ENCODE data around the gene OVOL1. TPM values are rescaled to one million over a fixed set of nuclear protein-coding genes. Genes with fewer than 3 reads are reported as not detected.

The OVOL1 gene
- total and polyA plus RNA-seq, 4 experiments from 2014 or later = not detected

DNA sequence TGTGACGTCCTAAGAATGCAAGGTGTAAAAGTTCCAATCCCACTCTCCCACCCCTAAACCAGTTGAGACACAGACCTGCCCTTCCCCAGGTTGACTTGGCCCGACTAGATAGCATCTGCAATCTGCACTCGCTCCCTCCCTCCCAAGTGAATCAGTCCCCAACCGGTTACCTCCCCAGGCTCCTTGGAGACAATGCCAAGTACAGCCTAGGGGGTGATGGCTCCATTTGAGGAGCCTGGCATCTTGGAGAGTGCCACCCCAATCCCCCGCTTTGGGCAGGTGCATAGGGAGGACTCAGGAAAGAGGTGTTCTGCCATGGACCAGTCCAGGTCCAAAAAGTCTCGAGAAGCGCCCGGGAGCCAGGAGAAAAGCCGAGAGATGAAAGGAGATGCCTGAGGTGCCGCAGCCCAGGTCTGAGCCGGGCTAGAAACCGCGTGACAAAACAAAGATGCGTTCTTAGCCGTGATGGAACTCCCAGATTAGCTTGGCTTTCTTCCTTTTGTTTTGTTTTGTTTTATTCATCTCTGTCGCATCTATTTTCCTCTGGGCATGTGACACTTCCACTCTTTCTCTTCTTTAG, 28.2 kb downstream of the OVOL1 start:
- peaks cover 6 to 16% (median 11%) of the 10 kb centered on the region in 4 donors for H3K4me1 Mint-ChIP-seq
- DNase-seq = no peak
- peaks cover 0 to 4% of the 10 kb centered on the region in 2 donors for H3K27me3 Mint-ChIP-seq
- ChIA-PET CTCF (ENCODE audit: partially characterized antibody) (interaction anchor here (4.7 to 7.9 kb wide), 2 partner anchors 34 to 103 kb away, joined by 53 to 107 read pairs; partner anchors contain the start of genes AP5B1 and KAT5), POLR2A (ENCODE audit: partially characterized antibody) (interaction anchor here (4.5 kb wide), 1 partner anchor 34 kb away, joined by 24 read pairs; the partner anchor contains the start of gene AP5B1)
- Histone ChIP-seq H3K4me1 (ENCODE audit: insufficient read depth, low read length) (peaks cover 12% of the 10 kb centered on the region), H3K9me3 (ENCODE audit: control insufficient read depth in 1 of 2, low read length in 2 of 2) (no peaks in the 10 kb centered on the region), H3K4me3 (ENCODE audit: low read length in 2 of 2) (no peak overlapping the region), H3K27ac (ENCODE audit: low read depth, low read length) (no peak overlapping the region), H3K27me3 (ENCODE audit: insufficient read depth, low read length) (no peaks in the 10 kb centered on the region), H3K36me3 (ENCODE audit: insufficient read depth, low read length) (no peaks in the 10 kb centered on the region)
- peak overlapping the region in 1 of 7 donors; percentile 36 for H3K27ac Mint-ChIP-seq
- intact Hi-C loops (cut with micrococcal nuclease) = loop anchor here (1.0 kb wide), 1 partner anchor 35 kb away; the partner anchor contains the start of gene AP5B1
- no peaks in the 10 kb centered on the region for H3K36me3 Mint-ChIP-seq
- no peak overlapping the region for H3K4me3 Mint-ChIP-seq
- H3K9me3 Mint-ChIP-seq = peaks cover 0 to 2% (median 0%) of the 10 kb centered on the region in 8 donors

- Histone ChIP-seq H3K27ac (ENCODE audit: low read depth, low read length) (no peak overlapping the region), H3K36me3 (ENCODE audit: insufficient read depth, low read length) (no peaks in the 10 kb centered on the region), H3K9me3 (ENCODE audit: control insufficient read depth in 1 of 2, low read length in 2 of 2) (no peaks in the 10 kb centered on the region), H3K4me3 (ENCODE audit: low read length in 2 of 2) (no peak overlapping the region), H3K27me3 (ENCODE audit: insufficient read depth, low read length) (no peaks in the 10 kb centered on the region), H3K4me1 (ENCODE audit: insufficient read depth, low read length) (peaks cover 12% of the 10 kb centered on the region)
- POLR2A ChIA-PET (ENCODE audit: partially characterized antibody) = interaction anchor here (0.6 to 4.5 kb wide), 6 partner anchors 16 to 318 kb away, joined by 3 to 25 read pairs (median 6); partner anchors contain the start of genes AP5B1 and KAT5
- DNase-seq = no peak
- Mint-ChIP-seq H3K4me3 (peak overlapping the region in 5 of 8 donors; percentile 31 to 82 (median 74)), H3K36me3 (no peaks in the 10 kb centered on the region), H3K27ac (peak overlapping the region in 3 of 7 donors; percentile 23 to 81 (median 32)), H3K9me3 (peaks cover 0 to 2% (median 0%) of the 10 kb centered on the region in 8 donors), H3K27me3 (no peaks in the 10 kb centered on the region), H3K4me1 (peaks cover 6 to 16% (median 10%) of the 10 kb centered on the region in 4 donors)
- intact Hi-C loops (cut with micrococcal nuclease) = no loop called here
- CTCF ChIA-PET (ENCODE audit: partially characterized antibody) = interaction anchor here (0.9 to 7.9 kb wide), 17 partner anchors 9 to 191 kb away, joined by 3 to 107 read pairs (median 9); partner anchors contain the start of genes AP5B1, KAT5 and SNX32
Observed at GRCh38 chr11:65816696-65817095, 29.8 kb downstream of the OVOL1 start.

- Histone ChIP-seq H3K27ac (ENCODE audit: low read depth, low read length) (peak overlapping the region; percentile 53), H3K9me3 (ENCODE audit: control insufficient read depth in 1 of 2, low read length in 2 of 2) (no peaks in the 10 kb centered on the region), H3K36me3 (ENCODE audit: insufficient read depth, low read length) (no peaks in the 10 kb centered on the region), H3K4me3 (ENCODE audit: low read length in 2 of 2) (peak overlapping the region; percentile 24 to 70), H3K4me1 (ENCODE audit: insufficient read depth, low read length) (peaks cover 12% of the 10 kb centered on the region), H3K27me3 (ENCODE audit: insufficient read depth, low read length) (no peaks in the 10 kb centered on the region)
- H3K4me1 Mint-ChIP-seq = peaks cover 6 to 16% (median 10%) of the 10 kb centered on the region in 4 donors
- no peaks in the 10 kb centered on the region for H3K36me3 Mint-ChIP-seq
- H3K27ac Mint-ChIP-seq = peak overlapping the region; percentile 73 to 92 (median 81)
- H3K4me3 Mint-ChIP-seq = peak overlapping the region; percentile 73 to 85 (median 78)
- ChIA-PET POLR2A (ENCODE audit: partially characterized antibody) (interaction anchor here (0.8 to 4.5 kb wide), 8 partner anchors 16 to 191 kb away, joined by 3 to 25 read pairs (median 4); partner anchors contain the start of genes AP5B1 and KAT5), CTCF (ENCODE audit: partially characterized antibody) (interaction anchor here (0.6 to 7.9 kb wide), 24 partner anchors 9 to 191 kb away, joined by 3 to 107 read pairs (median 6); partner anchors contain the start of genes AP5B1, CCDC85B, KAT5 and SNX32)
- intact Hi-C loops (cut with micrococcal nuclease) = no loop called here
- H3K27me3 Mint-ChIP-seq = no peaks in the 10 kb centered on the region
- DNase-seq = no peak
- peaks cover 0 to 2% (median 0%) of the 10 kb centered on the region in 8 donors for H3K9me3 Mint-ChIP-seq
Observed at GRCh38 chr11:65817312-65817834, 30.5 kb downstream of the OVOL1 start.

- H3K27ac ChIP-seq (ENCODE audit: low read depth, low read length) = peak overlapping the region; percentile 53
- Mint-ChIP-seq H3K9me3 (peaks cover 0 to 2% (median 0%) of the 10 kb centered on the region in 8 donors), H3K4me1 (peaks cover 6 to 16% (median 10%) of the 10 kb centered on the region in 4 donors), H3K36me3 (no peaks in the 10 kb centered on the region), H3K27ac (peak overlapping the region; percentile 73 to 92 (median 81)), H3K4me3 (peak overlapping the region; percentile 73 to 85 (median 78)), H3K27me3 (no peaks in the 10 kb centered on the region)
- peak; percentile 86 to 93 (median 88) for DNase-seq
- H3K27me3 ChIP-seq (ENCODE audit: insufficient read depth, low read length) = no peaks in the 10 kb centered on the region
- POLR2A ChIA-PET (ENCODE audit: partially characterized antibody) = interaction anchor here (0.8 to 4.5 kb wide), 8 partner anchors 15 to 192 kb away, joined by 3 to 25 read pairs (median 4); partner anchors contain the start of genes AP5B1 and KAT5
- CTCF ChIA-PET (ENCODE audit: partially characterized antibody) = interaction anchor here (0.6 to 7.9 kb wide), 31 partner anchors 9 to 203 kb away, joined by 3 to 107 read pairs (median 5); partner anchors contain the start of genes AP5B1, CCDC85B, KAT5 and PCNX3
- intact Hi-C loops (cut with micrococcal nuclease) = loop anchor here (1.0 kb wide), 6 partner anchors 38 to 204 kb away; partner anchors contain the start of gene AP5B1
- H3K9me3 ChIP-seq (ENCODE audit: control insufficient read depth in 1 of 2, low read length in 2 of 2) = no peaks in the 10 kb centered on the region
- peak overlapping the region; percentile 24 to 70 for H3K4me3 ChIP-seq (ENCODE audit: low read length in 2 of 2)
- no peaks in the 10 kb centered on the region for H3K36me3 ChIP-seq (ENCODE audit: insufficient read depth, low read length)
- H3K4me1 ChIP-seq (ENCODE audit: insufficient read depth, low read length) = peaks cover 12% of the 10 kb centered on the region
Observed at GRCh38 chr11:65817835-65818680, 31.2 kb downstream of the OVOL1 start.

GRCh38 chr11:65821107-65821506, 34.2 kb downstream of the OVOL1 start:
- Histone ChIP-seq H3K9me3 (ENCODE audit: control insufficient read depth in 1 of 2, low read length in 2 of 2) (no peaks in the 10 kb centered on the region), H3K4me1 (ENCODE audit: insufficient read depth, low read length) (peaks cover 12% of the 10 kb centered on the region), H3K27me3 (ENCODE audit: insufficient read depth, low read length) (no peaks in the 10 kb centered on the region), H3K4me3 (ENCODE audit: low read length in 2 of 2) (no peak overlapping the region), H3K36me3 (ENCODE audit: insufficient read depth, low read length) (no peaks in the 10 kb centered on the region), H3K27ac (ENCODE audit: low read depth, low read length) (no peak overlapping the region)
- Mint-ChIP-seq H3K4me1 (peaks cover 6 to 16% (median 10%) of the 10 kb centered on the region in 4 donors), H3K27me3 (no peaks in the 10 kb centered on the region), H3K9me3 (no peaks in the 10 kb centered on the region), H3K4me3 (no peak overlapping the region), H3K36me3 (no peaks in the 10 kb centered on the region), H3K27ac (peak overlapping the region in 1 of 7 donors; percentile 21)
- intact Hi-C loops (cut with micrococcal nuclease) = no loop called here
- ChIA-PET CTCF (ENCODE audit: partially characterized antibody) (interaction anchor here (1.1 kb wide), 1 partner anchor 41 kb away, joined by 3 read pairs; no protein-coding TSS in a partner anchor), POLR2A (ENCODE audit: partially characterized antibody) (no interaction called here)
- no peak for DNase-seq

DNA sequence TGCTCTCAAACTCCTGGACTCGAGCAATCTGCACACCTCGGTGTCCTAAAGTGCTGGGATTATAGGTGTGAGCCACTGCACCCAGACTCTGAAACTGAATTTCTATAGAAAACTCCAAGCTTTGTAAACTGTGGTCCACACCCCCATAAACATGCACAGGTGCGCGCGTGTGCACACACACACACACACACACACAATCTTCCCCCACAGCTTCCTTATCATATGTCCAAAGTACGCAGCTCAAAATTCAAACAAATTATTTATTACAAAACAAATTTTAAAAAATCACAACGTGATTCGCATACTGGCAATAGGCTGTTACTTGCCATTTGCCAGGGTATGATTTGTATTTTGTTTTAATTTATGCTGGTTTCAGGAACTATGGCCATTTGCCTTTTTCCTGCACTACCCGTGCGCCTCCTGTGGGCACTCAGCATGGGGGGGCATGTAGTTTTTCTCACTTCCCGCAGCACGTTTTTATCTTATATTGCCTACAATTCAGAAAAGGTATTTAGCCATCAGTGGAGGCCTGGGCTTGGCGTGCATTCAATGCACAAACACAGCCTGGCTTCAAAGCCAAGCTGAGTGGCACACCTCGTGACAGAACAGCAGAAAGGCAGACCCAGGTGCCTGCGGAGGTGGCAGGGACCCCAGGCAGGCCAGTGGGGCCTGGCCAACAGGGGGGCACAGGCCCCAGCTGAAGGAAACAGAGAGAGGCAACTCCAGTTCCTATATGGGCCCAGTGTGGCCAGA, 36.1 kb downstream of the OVOL1 start:
- DNase-seq = no peak
- Mint-ChIP-seq H3K4me3 (no peak overlapping the region), H3K36me3 (no peaks in the 10 kb centered on the region), H3K27me3 (no peaks in the 10 kb centered on the region), H3K27ac (no peak overlapping the region), H3K4me1 (peaks cover 0 to 5% (median under 1%) of the 10 kb centered on the region in 4 donors), H3K9me3 (no peaks in the 10 kb centered on the region)
- H3K4me1 ChIP-seq (ENCODE audit: insufficient read depth, low read length) = no peaks in the 10 kb centered on the region
- no peak overlapping the region for H3K4me3 ChIP-seq (ENCODE audit: low read length in 2 of 2)
- no peak overlapping the region for H3K27ac ChIP-seq (ENCODE audit: low read depth, low read length)
- no peaks in the 10 kb centered on the region for H3K9me3 ChIP-seq (ENCODE audit: control insufficient read depth in 1 of 2, low read length in 2 of 2)
- no peaks in the 10 kb centered on the region for H3K27me3 ChIP-seq (ENCODE audit: insufficient read depth, low read length)
- no peaks in the 10 kb centered on the region for H3K36me3 ChIP-seq (ENCODE audit: insufficient read depth, low read length)
- ChIA-PET POLR2A (ENCODE audit: partially characterized antibody) (no interaction called here), CTCF (ENCODE audit: partially characterized antibody) (interaction anchor here (1.4 to 1.8 kb wide), 3 partner anchors 43 to 117 kb away, joined by 3 to 8 read pairs (median 4); partner anchors contain the start of gene KAT5)
- intact Hi-C loops (cut with micrococcal nuclease) = no loop called here
